ENCODE measurements around the gene SYT5.

GRCh38 chr19:55146078-55146704 is 33.9 kb downstream of the SYT5 start:
- peak; percentile 37 to 47 for TF ChIP-seq CTCF (conservative IDR thresholded peaks at IDR 0.05 in 1 of 2, IDR thresholded peaks at IDR 0.05 in 1 of 2; ENCODE audit: low read depth in 1 of 2, low read length in 2 of 2)
- TF ChIP-seq EZH2 (IDR thresholded peaks at IDR 0.05; ENCODE audit: low read length, missing control alignments) = no peak
